ENCODE measurements around the gene TMEM131.

DNA sequence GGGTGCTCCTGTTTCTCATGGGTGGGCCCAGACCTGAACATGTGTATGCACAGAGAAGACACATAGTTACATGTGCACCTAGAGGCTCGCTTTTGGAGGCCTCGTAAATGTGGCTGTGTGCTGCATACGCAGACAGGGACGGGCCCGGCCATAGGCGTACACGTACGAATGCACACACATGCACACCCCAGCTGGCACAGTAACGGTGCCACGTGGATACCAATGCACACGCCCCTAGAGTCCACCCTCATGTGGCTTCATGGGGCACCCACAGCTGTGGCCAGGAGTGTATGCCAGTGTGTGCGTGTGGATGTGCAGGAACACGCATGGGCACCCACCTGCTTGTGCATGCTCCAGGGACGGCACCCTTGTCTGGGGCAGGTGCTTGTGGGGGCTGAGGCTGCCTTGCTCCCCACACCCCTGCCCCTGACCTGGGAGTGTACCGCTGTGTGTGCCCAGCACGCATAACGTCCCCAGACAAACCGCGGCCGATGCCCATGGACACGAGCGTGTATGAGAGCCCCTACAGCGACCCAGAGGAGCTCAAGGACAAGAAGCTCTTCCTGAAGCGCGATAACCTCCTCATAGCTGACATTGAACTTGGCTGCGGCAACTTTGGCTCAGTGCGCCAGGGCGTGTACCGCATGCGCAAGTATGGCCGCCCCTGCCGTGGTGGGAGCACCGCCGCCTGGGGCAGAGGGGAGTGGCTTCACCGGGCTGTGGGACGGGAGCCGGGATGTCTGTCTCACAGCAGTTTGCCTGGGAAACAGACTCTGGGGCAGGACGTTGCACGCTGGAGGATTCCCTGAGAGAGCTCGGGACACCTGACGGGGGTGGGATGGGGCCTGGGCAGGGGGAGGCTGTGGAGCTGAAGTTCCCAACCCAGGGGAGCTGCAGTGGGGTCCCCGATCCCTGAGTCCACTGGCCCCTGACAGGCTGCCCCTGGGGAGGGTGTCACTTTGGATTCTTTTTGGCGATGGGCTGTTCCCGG, 261.4 kb downstream of the TMEM131 start:
- TF ChIP-seq, protein P1, sequence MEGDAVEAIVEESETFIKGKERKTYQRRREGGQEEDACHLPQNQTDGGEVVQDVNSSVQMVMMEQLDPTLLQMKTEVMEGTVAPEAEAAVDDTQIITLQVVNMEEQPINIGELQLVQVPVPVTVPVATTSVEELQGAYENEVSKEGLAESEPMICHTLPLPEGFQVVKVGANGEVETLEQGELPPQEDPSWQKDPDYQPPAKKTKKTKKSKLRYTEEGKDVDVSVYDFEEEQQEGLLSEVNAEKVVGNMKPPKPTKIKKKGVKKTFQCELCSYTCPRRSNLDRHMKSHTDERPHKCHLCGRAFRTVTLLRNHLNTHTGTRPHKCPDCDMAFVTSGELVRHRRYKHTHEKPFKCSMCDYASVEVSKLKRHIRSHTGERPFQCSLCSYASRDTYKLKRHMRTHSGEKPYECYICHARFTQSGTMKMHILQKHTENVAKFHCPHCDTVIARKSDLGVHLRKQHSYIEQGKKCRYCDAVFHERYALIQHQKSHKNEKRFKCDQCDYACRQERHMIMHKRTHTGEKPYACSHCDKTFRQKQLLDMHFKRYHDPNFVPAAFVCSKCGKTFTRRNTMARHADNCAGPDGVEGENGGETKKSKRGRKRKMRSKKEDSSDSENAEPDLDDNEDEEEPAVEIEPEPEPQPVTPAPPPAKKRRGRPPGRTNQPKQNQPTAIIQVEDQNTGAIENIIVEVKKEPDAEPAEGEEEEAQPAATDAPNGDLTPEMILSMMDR (IDR thresholded peaks at IDR 0.05): no peak
- TF ChIP-seq POLR2A (IDR thresholded peaks at IDR 0.05): no peak
- no peak for TF ChIP-seq POLR2AphosphoS5 (IDR thresholded peaks at IDR 0.05; ENCODE audit: insufficient read depth in 1 of 2, low read depth in 1 of 2)

Measured in vagina (tissue), 2 donors.